Activated T-helper 2 cell treated with anti-CD3 and anti-CD28 coated beads, Interferon-gamma antibody, Interleukin-2, Interleukin-4, amounts not matched to agents 10 μg/mL and 5 μg/mL and 100 μg/mL, durations not matched to agents 14 hours and 24 hours and 36 hours (primary cell): ENCODE measurements around the gene DEK. TPM values are rescaled to one million over a fixed set of nuclear protein-coding genes. Genes with fewer than 3 reads are reported as not detected.
A peak's percentile ranks its signal among the peaks of the same experiment; 100 is the strongest.

Experiments used
- DNase-seq: peaks from one replicate; pipeline ENCODE4 v3.0.0; 2021; ENCODE audit warnings: low spot score
- H3K27ac Mint-ChIP-seq: one replicate; pipeline ENCODE4 v1.8.0; 2021; ENCODE audit warnings: mixed read lengths
- H3K27me3 Mint-ChIP-seq: one replicate; pipeline ENCODE4 v1.8.0; 2021; ENCODE audit warnings: low read depth, mixed read lengths
- H3K36me3 Mint-ChIP-seq: one replicate; pipeline ENCODE4 v1.8.0; 2021; ENCODE audit warnings: low read depth, mixed read lengths
- H3K4me1 Mint-ChIP-seq: one replicate; pipeline ENCODE4 v1.8.0; 2021; ENCODE audit warnings: low read depth, mixed read lengths
- H3K4me3 Mint-ChIP-seq: one replicate; pipeline ENCODE4 v1.8.0; 2021; ENCODE audit warnings: low read depth, mild to moderate bottlenecking, moderate library complexity, mixed read lengths
- H3K9me3 Mint-ChIP-seq: one replicate; pipeline ENCODE4 v1.8.0; 2021; ENCODE audit warnings: mixed read lengths
- intact Hi-C: fragments of 100-400 bp; cut with micrococcal nuclease; formaldehyde crosslinking; loops from one replicate; pipeline ENCODE4 v1.15.1; 2023
- total RNA-seq: library from RNA; stranded (reverse); gene quantifications from 2 replicates; pipeline ENCODE4 v1.2.3, GENCODE V29; 2022

DEK gene
- total RNA-seq, 1 donor from 2014 or later = 198 TPM

DNA sequence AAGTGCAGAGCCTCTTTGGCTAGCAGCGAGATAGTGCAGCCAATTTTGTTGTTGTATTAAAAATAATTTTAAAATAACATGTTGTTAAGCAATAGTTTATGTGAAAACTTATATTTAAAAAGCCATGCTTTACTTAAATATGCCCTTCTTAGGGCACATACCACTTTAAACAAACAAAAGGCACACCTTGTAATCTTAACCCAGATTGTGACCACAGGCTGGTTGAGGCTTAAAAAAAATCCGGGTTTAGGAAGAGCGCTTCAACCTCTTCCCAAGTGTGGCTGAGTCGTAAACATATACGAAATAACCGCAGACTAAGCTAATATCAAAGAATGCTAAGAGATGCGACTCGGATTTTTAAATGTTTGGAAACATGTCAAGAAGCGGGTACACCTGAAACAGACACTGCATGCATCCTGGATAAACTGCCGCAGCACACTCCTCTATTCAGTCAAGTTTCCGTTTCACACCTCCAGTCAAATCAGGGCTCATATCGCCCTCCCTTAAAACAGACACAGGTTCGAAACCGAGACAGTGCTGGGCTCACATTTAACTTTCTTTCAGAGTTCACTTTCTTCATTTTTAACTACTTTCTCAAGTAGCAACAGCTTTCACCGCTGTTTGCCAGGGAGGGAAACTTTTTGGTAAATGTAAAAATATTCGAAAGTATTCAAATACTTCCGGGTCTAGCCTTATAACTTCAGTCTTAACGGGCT, 1.5 kb downstream of the DEK start:
- Mint-ChIP-seq H3K4me1 (peaks cover 40% of the 10 kb centered on the region), H3K36me3 (peaks cover 62% of the 10 kb centered on the region), H3K9me3 (peaks cover 5% of the 10 kb centered on the region), H3K4me3 (peak overlapping the region; percentile 98), H3K27me3 (no peaks in the 10 kb centered on the region), H3K27ac (peak overlapping the region; percentile 97)
- intact Hi-C loops = loop anchor here (1.0 to 5.0 kb wide), 2 partner anchors 108 to 276 kb away; partner anchors contain the start of genes KDM1B, KIF13A and TPMT
- peak; percentile 38 for DNase-seq

DNA sequence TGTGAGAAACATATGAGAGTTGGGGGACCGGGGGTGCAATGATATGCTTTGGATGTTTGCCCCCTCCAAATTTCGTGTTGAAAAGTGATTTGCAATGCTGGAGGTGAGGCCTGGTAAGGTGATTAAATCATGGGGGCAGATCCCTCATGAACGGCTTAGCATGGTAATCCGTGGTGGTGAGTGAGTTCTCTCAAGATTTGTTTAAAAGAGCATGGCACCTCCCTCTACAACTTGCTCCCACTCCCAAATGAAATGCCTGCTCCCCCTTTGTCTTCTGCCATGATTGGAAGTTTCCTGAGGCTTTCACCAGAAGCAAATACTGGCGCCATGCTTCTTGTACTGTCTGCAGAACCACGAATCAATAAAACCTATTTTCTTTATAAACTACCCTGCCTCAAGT, 2.5 kb downstream of the DEK start:
- Mint-ChIP-seq H3K9me3 (peaks cover 5% of the 10 kb centered on the region), H3K4me3 (peak overlapping the region; percentile 98), H3K36me3 (peaks cover 72% of the 10 kb centered on the region), H3K27me3 (no peaks in the 10 kb centered on the region), H3K4me1 (peaks cover 41% of the 10 kb centered on the region), H3K27ac (peak overlapping the region; percentile 21)
- no peak for DNase-seq
- intact Hi-C loops = loop anchor here (5.0 kb wide), 1 partner anchor 275 kb away; the partner anchor contains the start of gene KIF13A

DNA sequence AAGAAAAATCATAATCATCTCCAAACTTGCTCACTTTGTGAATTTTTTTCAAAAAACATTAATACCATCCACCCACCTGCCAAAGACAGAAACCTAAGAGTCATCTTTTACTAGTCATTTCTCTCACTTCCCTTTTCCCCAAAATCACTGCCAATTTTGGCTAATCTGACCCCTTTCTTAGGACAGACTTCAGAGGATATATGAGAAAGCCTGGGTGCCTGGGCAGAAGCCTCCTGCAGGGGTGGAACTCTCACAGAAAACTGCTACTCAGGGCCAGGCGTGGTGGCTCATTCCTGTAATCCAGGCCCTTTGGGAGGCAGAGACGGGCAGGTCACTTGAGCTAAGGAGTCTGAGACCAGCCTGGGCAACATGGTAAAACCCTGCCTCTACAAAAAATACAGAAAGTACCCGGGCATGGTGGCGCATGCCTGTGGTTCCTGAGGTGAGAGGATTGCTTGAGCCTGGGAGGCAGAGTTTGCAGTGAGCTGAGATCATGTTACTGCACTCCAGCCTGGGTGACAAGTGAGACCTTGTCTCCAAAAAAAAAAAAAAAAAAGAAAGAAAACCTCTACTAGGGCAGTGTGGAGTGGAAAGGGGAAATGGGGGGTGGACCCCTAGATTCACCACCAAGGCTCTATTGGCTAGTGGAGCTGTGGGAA, 3.8 kb downstream of the DEK start:
- peaks cover 41% of the 10 kb centered on the region for H3K4me1 Mint-ChIP-seq
- intact Hi-C loops = loop anchor here (5.0 kb wide), 1 partner anchor 273 kb away; the partner anchor contains the start of gene KIF13A
- H3K36me3 Mint-ChIP-seq = peaks cover 82% of the 10 kb centered on the region
- peaks cover 5% of the 10 kb centered on the region for H3K9me3 Mint-ChIP-seq
- no peaks in the 10 kb centered on the region for H3K27me3 Mint-ChIP-seq
- DNase-seq = no peak
- H3K27ac Mint-ChIP-seq = peak overlapping the region; percentile 1
- H3K4me3 Mint-ChIP-seq = peak overlapping the region; percentile 63

DNA sequence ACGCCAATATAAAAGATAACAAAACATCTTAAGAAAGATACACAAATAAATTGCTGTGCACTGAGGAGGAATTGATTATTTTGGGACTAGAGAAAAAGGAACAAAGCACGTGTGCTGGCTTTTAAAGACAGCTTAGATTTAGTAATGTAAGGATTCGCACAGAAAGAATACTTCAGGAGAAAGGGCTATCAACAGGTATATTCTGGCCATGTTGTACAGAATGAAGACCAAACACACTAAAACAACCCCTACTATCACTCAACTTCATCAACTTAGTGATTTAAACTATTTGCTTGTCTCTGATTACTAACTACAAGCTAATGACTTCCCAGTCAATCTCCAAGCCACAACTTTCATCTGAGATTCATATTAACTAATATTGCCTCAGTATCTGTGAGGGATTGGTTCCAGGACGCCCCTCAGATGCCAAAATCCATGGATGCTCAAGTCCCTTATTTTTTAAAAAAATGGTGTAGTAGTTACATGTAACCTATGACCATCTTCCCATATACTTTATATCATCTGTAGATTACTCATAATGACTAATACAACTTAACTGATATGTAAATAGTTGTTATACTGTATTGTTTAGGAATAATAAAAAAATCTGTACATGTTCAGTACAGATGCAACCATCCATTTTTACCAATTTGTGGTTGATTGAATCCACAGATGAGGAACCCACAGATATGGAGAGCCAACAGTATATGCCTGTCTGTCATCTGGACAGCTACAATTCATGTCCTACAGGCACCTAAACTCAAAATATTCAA, 4.5 kb downstream of the DEK start:
- DNase-seq = no peak
- intact Hi-C loops = loop anchor here (5.0 kb wide), 1 partner anchor 273 kb away; the partner anchor contains the start of gene KIF13A
- Mint-ChIP-seq H3K27ac (peak overlapping the region; percentile 1), H3K4me3 (no peak overlapping the region), H3K36me3 (peaks cover 82% of the 10 kb centered on the region), H3K27me3 (no peaks in the 10 kb centered on the region), H3K9me3 (no peaks in the 10 kb centered on the region), H3K4me1 (peaks cover 38% of the 10 kb centered on the region)

DNA sequence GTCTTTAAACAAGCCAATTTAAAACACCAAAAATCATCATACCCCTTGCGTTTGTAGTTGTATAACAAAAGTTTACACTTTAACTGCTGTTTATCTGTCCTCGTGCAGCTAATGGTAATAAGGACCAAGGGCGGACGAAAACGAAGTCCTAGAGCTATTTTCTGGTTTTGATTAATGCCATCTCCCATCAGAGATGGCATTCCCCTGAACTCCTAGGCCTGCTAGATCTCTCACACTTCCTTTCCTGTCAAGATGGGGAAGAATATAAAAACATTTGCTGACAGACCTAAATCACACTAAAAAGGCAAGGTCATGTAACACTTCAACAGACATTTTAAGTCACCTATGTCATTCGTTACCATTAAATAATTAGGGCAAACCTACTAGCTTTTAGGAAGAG, 9.5 kb downstream of the DEK start:
- no peak for DNase-seq
- no peak overlapping the region for H3K27ac Mint-ChIP-seq
- H3K4me1 Mint-ChIP-seq = peaks cover 19% of the 10 kb centered on the region
- no peaks in the 10 kb centered on the region for H3K27me3 Mint-ChIP-seq
- H3K4me3 Mint-ChIP-seq = no peak overlapping the region
- H3K36me3 Mint-ChIP-seq = peaks cover 78% of the 10 kb centered on the region
- H3K9me3 Mint-ChIP-seq = no peaks in the 10 kb centered on the region
- intact Hi-C loops = no loop called here

DNA sequence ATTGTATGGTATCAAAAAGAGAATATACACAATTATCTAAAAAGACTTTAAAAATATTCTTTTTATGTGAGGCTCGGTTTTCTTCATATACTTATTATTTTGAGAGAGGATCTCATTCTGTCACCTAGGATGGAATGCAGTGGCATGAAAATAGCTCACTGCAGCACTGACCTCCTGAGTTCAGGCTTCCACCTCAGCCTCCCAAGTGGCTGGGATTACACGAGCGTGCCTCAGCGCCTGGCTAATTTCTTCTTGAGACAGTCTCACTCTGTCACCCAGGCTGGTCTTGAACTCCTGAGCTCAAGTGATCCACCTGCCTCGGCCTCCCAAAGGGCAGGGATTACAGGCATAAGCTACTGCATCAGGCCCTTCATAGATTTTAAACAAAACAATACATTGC, 10.7 kb downstream of the DEK start:
- no peak overlapping the region for H3K27ac Mint-ChIP-seq
- H3K4me3 Mint-ChIP-seq = no peak overlapping the region
- no peak for DNase-seq
- H3K36me3 Mint-ChIP-seq = peaks cover 81% of the 10 kb centered on the region
- intact Hi-C loops = no loop called here
- no peaks in the 10 kb centered on the region for H3K9me3 Mint-ChIP-seq
- H3K4me1 Mint-ChIP-seq = peaks cover 24% of the 10 kb centered on the region
- H3K27me3 Mint-ChIP-seq = no peaks in the 10 kb centered on the region

DNA sequence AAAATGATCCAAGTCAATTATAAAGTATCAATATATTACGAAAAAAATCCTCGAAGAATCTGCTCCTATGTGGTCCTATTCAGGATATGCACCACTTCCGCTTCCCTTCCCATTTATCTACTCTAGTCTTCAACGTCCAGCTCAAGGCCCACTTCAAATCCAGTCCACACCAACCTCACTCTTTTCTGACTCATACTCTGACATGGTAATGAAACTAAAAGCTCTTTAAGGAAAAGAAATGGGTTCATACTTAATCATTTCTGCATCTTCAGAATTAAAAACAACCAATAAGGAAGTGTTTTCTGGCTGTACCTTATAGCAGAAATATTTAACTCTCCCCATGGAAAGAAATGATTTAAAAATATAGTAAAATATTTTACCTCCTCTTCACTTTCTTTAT, 15.1 kb downstream of the DEK start:
- intact Hi-C loops = no loop called here
- Mint-ChIP-seq H3K36me3 (peaks cover 86% of the 10 kb centered on the region), H3K9me3 (peaks cover 3% of the 10 kb centered on the region), H3K27ac (peak overlapping the region; percentile 28), H3K4me3 (no peak overlapping the region), H3K27me3 (no peaks in the 10 kb centered on the region), H3K4me1 (peaks cover 44% of the 10 kb centered on the region)
- DNase-seq = no peak

DNA sequence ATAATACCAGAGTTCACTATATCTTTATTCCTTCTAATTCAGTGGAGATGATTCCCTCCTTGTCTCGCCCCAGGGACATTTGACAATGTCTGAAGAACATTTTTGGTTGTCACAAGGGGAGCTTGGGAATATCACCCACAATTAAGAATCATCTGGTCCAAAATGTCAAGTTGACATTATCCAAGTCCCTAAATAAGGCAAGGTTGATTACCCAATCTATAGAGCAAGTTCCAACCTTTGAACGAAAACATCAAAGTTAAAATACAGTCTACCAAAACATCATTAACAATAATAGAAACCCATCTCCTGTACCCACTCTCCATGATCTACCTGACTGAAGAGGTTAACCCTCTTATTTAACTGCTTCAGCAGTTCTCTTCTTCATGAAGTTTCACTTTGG, 15.6 kb downstream of the DEK start:
- DNase-seq = no peak
- Mint-ChIP-seq H3K4me1 (peaks cover 47% of the 10 kb centered on the region), H3K4me3 (no peak overlapping the region), H3K36me3 (peaks cover 89% of the 10 kb centered on the region), H3K27ac (no peak overlapping the region), H3K9me3 (peaks cover 3% of the 10 kb centered on the region), H3K27me3 (no peaks in the 10 kb centered on the region)
- intact Hi-C loops = no loop called here

DNA sequence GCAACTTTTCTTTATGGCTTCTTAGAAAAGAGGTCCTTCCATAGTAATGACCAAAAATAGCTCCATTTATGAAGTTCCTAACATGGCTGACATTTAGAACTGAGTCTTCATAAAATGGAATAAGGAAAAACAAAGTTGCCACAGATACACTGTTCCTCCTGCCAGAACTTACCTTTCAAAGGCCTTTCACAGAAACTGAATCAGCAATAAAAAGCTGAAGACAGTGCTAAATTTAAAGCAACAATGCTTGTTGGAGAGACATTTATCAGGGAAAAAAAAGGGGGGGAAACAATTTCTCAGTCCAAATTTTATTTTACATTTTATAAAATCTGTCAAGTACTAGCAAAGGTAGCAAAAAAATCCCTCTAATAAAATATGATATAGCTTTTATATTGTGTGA, 17.3 kb downstream of the DEK start:
- Mint-ChIP-seq H3K4me1 (peaks cover 59% of the 10 kb centered on the region), H3K9me3 (peaks cover 3% of the 10 kb centered on the region), H3K4me3 (no peak overlapping the region), H3K36me3 (peaks cover 91% of the 10 kb centered on the region), H3K27me3 (no peaks in the 10 kb centered on the region), H3K27ac (no peak overlapping the region)
- intact Hi-C loops = no loop called here
- DNase-seq = no peak

DNA sequence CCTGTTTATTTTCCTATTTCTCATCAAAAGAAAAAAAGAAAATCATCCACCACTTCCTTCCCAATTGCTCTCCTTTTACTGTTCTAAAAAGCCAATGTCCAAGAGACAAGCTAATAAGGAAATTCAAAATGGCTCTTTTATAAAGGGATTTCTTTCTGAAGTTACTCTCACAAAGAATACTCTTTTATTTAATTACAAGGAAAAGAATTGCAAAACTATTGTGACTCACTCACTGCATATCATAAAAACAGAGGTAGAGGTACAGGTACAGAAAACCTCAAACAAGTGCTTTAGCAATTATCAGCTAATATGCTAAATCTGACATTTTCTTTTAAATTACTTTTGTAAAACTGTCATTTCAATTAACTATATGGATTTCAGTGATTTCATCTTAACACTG, 18.1 kb downstream of the DEK start:
- DNase-seq = no peak
- Mint-ChIP-seq H3K4me1 (peaks cover 63% of the 10 kb centered on the region), H3K9me3 (peaks cover 3% of the 10 kb centered on the region), H3K27ac (no peak overlapping the region), H3K4me3 (no peak overlapping the region), H3K27me3 (no peaks in the 10 kb centered on the region), H3K36me3 (peaks cover 91% of the 10 kb centered on the region)
- intact Hi-C loops = no loop called here

DNA sequence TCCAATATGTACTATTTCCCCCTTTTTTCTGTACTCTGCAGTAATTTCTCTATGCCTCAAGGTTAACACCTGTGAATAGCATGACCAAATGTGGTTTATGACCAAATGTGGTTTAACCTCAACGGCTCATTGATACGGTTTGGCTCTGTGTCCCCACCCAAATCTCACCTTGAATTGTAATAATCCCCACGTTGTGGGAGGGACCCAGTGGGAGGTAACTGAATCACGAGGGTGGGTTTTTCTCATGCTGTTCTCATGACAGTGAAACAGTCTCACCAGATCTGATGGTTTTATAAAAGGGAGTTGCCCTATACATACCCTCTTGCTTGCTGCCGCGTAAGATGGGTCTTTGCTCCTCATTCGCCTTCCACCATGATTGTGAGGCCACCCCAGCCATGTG, 18.7 kb downstream of the DEK start:
- H3K36me3 Mint-ChIP-seq = peaks cover 92% of the 10 kb centered on the region
- peak overlapping the region; percentile 50 for H3K27ac Mint-ChIP-seq
- H3K4me3 Mint-ChIP-seq = no peak overlapping the region
- DNase-seq = no peak
- H3K9me3 Mint-ChIP-seq = peaks cover 3% of the 10 kb centered on the region
- no peaks in the 10 kb centered on the region for H3K27me3 Mint-ChIP-seq
- peaks cover 66% of the 10 kb centered on the region for H3K4me1 Mint-ChIP-seq
- intact Hi-C loops = no loop called here

DNA sequence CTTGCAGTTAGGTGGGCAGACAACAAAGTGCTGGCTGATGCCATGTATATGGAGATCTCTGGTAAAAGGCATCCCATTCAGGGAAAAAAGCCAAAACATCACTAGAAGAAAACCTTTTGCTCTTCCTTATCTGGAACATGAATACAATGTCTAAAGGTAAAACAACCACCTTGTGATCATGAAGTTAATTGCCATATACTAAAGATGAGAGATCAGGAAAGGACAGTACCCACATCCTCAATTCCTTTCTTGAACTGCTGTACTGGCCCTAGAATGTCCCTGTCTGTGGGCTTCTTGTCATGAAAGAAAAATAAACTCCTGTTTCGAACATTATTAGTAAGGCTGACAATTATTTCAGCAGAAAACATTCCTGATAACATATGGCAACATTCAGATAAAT, 19.3 kb downstream of the DEK start:
- Mint-ChIP-seq H3K9me3 (peaks cover 3% of the 10 kb centered on the region), H3K4me3 (no peak overlapping the region), H3K4me1 (peaks cover 66% of the 10 kb centered on the region), H3K27me3 (no peaks in the 10 kb centered on the region), H3K27ac (peak overlapping the region; percentile 5), H3K36me3 (peaks cover 97% of the 10 kb centered on the region)
- intact Hi-C loops = no loop called here
- DNase-seq = no peak
